A204.1 (cell line): ENCODE results near the gene KMT5C.
A peak's percentile ranks its signal among the peaks of the same experiment; 100 is the strongest.

Experiments
- FAIRE-seq: peaks from 2 replicates; lab custom pipeline; 2012; peaks lifted over from hg19 to GRCh38; lab: Jason Lieb, UNC

KMT5C gene

DNA sequence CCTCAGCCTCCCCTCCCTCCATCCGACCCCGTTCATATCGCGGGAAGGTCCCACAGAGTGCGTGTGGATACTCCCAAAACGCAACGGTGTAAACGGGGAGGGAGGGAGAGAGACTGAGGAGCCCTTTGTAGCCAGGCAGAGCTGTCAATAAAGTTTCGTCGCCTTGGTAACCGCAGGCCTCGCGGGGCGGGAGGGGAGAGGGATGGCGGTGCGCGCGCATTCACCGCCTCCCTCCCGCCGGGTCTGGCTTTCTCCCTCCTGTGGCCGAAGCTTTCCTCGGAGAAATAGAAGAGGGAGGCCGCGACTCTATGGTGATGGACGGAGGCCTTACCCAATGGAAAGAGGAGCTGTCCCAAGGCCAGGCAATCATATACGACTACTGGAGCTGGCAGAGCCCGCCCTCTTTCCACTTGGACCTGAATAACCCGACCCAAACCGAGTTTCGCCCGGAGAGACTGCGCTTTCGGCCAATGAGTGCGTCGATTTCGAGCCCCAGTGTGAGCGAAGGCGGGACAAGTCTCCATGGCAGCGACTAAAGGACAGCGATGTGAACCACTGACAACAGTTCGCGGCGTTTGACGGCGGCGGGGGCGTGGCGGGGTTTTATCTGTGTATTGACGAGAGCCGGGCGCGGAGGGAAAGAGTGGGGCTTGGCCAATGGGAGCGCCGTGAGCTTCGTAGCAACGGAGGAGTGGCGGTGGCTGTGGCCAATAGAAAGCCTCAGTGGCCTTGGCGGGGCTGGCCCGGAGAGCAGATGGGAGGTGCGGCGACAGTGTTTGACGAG lies at the start of gene KMT5C:
TSS of gene KMT5C (plus strand) at position 772 of the 784 bp plus-strand sequence. CDS start 2,061 bp downstream, outside the sequence.
- FAIRE-seq, result peak; percentile 100

DNA sequence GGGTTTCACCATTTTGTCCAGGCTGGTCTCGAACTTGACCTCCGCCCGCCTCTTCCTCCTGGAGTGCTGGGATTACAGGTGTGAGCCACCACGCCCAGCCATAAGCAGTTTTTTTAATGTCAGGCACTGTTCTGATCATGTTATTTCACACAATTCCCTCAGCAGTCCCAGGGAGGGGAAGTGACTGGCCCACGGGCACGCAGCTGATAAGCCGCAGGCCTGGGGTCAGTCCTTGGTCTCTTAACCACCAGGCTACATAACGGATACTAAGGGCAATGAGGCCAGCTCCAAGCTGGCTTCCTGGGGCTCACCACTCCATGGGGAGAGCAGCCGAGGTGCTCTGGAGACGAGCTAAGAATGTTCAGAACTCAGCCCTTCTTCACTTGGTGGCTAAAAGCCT lies 42.4 kb upstream of the KMT5C start:
- no peak for FAIRE-seq

DNA sequence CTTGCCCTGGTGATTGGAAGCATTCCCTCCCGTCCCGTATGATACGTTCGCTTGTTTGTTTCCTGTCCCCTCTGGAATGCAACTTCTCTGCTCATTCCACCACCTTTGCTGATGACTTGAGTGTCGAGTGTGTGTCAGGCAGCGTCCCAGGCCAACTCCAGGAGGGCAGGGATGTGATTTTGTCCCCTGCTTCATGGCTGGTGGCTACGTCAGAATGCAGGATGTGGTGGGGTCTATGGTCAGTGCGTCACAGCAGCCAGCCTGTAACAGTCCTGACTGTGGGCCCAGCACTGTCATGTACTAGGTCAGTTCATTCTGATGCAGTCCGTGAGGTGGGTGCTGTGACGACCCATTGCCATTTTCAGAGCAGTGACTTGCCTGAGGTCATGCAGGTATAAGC lies 39.7 kb upstream of the KMT5C start:
- no peak for FAIRE-seq

DNA sequence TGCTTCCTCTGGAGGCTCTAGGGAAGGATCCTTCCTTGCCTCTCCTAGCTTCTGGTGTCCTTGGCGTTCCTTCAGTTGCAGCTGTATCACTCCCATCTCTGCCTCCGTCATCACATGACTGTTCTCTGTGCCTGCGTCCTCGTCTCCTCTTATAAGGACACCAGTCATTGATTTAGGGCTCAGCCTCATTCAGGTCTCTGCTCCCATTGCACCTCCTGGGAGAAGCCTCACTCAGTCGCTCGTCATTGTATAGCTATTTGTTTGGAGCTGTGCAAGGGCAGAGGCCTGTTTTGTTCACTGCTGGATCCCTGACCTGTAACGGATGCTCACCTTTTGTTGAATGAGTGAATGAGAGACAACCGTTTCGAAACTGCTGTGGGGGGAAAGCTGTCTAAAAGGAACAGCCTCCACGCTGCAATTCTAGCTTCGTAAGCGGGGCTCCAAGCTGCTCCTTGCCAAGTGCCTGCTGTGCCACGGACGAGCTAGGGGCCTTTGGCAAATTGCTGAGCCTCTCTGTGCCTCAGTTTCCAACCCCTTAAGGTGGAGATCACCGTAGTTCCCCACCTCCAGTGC lies 38.7 kb upstream of the KMT5C start:
- FAIRE-seq, result no peak

DNA sequence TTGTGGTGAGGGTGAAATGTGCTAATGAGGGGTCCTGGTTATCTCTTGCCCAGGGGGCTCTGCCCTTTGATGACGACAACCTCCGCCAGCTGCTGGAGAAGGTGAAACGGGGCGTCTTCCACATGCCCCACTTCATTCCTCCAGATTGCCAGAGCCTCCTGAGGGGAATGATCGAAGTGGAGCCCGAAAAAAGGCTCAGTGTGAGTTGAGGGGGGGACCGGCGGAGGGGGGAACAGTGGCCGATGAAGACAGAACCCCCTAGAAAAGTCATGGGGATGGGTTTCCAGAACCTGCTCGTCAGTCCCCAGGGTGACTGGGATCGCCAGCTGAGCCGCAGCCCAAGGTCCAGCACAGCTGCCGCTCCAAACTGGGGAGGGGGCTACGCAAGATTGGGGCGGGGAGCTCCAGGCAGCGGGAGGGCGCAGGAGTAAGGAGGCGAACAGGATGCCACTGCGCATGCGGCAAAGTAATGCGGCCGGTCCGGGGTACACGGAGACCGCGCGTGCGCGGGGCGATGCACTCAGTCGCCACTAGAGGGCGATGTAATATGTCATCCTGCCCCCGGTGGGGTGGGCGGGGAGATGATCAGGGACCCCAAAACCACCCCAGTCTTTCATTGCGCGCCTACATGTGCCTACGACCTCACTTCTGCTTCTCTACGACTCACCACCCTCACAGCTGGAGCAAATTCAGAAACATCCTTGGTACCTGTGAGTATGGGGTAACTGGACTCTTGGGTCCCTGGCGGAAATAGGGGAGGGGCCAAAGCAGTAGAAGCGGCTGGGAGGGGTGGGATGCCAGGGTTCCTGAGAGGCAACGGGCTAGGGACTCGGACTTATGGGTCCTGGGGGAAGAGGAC lies 38.0 kb upstream of the KMT5C start:
- no peak for FAIRE-seq

DNA sequence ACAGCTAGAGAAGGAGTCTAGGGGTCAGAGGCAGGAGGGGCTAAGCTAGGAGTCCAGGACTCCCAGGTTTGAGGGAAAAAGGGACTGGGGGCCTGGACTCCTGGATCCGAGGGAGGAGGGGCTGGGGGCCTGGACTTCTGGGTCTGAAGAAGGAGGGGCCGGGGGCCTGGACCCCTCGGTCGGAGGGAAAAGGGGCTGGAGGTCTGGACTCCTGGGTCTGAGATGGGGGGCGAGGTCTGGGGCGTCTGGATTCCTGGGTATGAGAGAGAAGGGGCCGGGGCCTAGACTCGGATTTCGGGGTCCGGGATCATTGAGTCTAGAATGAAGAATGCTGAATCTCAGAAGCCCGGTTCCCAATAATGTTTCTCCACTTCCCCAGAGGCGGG lies 37.4 kb upstream of the KMT5C start:
- FAIRE-seq, result no peak

DNA sequence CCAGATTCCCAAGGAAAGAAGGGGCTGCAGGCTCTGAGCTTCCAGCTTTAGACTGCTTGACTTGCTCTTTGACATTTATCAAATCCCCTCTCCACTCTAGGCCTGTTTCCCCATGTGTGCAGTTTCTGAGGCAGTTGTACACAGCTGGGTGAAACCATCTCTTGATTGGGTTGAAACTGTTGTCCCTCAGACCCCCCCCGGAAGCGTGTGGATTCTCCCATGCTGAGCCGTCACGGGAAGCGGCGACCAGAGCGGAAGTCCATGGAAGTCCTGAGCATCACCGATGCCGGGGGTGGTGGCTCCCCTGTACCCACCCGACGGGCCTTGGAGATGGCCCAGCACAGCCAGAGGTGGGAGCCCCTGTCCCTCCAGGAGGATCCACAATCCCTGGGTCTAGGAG lies 36.2 kb upstream of the KMT5C start:
- no peak for FAIRE-seq

DNA sequence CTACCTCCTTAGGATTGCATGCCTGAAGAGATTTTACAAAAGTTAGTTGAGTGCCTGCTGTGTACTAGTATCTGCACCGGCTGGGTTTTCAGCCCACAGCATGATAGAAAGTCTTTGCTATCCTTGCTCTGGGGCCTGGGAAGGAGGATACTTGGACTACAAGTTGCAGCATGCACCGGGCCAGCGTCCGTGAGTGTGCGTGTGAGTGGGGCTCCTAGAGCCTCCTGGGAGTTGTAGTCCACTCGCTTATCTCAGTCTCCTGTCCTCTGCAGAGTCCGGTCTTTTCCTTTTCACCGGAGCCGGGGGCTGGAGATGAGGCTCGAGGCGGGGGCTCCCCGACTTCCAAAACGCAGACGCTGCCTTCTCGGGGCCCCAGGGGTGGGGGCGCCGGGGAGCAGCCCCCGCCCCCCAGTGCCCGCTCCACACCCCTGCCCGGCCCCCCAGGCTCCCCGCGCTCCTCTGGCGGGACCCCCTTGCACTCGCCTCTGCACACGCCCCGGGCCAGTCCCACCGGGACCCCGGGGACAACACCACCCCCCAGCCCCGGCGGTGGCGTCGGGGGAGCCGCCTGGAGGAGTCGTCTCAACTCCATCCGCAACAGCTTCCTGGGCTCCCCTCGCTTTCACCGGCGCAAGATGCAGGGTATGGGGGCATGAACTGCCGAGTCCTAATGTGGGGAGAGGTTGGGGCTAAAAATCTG lies 35.2 kb upstream of the KMT5C start:
- no peak for FAIRE-seq

DNA sequence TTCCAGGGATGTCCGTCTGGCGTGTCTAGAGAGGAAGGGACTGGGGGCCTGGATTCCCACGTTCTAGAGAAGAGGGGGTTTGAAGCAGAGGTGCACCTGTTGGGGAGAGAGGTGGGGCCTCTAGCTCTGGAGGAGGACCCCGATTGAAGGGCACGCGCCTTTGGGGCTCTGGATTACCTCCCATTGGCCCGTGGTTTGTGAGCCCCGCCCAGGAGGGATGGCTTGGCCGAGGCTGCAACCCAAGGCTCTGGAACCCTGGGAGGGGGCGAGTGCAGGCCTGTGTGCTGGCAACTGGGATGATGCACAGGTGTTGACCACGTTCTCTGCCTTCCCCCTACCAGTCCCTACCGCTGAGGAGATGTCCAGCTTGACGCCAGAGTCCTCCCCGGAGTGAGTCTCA lies 34.7 kb upstream of the KMT5C start:
- FAIRE-seq, result no peak

DNA sequence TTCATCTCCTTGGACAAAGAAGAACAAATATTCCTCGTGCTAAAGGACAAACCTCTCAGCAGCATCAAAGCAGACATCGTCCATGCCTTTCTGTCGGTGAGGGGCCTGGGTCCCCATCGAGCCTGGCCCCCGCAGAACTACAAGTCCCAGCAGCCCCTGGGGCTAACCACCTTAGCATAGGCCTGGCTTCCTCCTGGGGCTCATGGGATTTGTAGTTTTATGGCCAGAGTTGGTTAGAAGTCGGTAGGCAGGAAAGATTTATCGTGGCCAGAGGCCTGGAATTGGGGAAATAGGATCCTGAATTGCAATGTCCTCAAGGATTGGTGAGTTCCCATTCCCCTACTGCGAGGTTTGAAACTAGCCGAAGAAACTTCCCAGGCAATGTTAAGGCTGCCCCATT lies 34.2 kb upstream of the KMT5C start:
- no peak for FAIRE-seq

DNA sequence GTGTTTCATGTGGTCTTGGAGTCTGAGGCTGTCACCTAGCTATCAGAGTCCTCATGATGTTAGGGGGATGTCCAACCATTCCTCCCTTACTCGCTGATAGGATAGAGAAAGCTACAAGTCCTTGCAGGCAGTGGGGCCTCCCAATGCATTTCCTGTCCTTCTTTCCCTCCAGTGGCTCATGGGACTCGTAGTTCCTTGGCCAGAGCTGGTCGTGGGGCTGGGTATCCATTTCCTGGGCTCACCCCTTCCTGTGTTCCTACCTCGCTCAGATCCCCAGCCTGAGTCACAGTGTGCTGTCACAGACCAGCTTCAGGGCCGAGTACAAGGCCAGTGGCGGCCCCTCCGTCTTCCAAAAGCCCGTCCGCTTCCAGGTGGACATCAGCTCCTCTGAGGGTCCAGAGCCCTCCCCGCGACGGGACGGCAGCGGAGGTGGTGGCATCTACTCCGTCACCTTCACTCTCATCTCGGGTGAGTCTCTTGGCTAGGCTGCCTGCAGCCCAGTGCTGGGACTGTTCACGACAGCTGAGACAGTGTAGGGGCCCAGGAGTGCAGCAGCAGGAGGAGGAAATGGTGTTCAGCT lies 33.6 kb upstream of the KMT5C start:
- no peak for FAIRE-seq

DNA sequence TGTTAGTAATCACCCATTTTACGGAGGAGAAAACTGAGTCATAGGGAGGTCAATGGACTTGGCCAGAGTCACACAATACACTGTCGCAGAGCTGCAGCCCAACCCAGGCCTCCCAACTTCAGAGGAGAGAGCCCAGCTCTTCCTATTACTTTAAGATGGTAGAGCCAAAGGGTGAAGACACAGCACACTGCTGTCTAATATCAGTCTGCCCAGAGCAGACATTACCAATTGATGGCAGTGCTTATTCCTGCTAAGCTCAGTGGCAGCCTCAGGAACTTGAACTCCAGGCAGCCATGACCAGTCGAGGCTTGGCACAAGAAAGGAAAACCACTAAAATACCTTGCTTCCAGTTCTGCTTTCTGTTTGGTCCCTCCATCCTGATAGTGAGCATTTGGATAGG lies 33.0 kb upstream of the KMT5C start:
- FAIRE-seq, result no peak

DNA sequence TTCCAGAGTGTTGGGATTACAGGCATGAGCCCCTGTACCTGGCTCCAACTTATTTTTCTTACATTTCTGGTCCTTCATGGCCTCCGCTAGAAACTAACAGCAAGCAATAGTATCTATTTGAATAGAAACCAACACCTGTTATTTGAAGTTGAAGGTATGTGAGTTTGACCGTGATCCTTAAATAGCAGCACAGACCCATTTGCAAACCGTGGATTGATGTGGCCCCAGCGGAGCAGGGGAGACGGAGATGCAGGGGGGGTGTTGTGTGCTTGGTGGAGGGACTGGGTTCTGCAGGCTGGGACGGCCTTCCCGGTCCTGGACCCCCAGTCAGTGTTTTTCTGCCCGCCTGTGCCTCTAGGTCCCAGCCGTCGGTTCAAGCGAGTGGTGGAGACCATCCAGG lies 31.4 kb upstream of the KMT5C start:
- no peak for FAIRE-seq

DNA sequence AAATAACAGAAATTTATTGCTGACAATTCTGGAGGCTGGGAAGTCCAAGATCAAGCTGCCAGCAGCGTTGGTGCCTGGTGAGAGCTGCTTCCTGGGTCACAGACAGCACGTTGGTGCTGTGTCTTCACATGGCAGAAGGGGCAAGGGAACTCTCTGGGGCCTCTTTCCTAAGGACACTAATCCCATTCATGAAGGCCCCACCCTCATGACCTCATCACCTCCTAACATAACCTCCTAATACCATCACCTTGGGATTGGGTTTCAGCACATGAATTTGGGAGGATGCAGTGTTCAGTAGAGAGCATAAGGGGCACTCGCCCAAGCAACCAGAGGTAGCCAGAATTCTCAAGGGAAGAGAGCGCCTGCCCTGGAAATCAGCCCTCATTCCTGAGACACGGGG lies 30.2 kb upstream of the KMT5C start:
- FAIRE-seq, result no peak

DNA sequence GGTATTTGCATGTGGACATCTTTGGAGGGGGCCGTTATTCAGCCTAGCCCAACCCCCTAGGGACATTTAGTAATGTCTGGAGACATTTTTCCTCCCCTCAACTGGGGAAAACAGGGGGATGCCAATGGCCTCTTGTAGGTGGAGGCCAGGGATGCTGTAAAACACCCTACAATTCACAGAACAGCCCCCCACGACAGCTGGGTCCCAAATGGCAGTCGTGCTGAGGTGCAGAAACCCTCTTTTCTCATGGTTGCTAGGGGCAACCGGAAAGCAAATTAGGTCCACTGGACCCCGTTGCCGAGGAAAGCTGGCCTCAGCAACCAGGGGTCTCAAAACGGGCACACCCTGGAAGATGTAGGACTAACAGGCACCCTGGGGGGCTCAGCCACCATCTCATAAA lies 29.2 kb upstream of the KMT5C start:
- no peak for FAIRE-seq

DNA sequence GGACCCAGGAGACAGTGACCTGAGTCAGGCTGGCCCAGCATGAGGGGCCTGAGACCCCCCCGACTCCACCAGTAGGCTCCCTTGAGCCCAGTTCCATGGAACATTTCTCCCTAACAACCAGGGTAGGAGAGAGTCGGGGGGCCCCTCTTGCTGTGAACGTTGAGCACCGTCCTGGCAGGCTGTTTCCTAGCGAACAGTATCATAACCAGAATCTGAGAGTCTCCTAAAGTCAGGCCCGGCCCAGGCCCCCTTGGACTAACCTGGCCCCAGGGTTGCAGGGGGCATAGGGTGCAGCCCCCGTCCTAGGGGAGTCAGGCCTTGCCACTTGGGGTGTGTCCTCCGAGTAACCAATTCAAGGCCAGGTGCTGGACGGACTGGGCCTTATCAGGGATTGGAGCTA lies 28.3 kb upstream of the KMT5C start:
- no peak for FAIRE-seq

DNA sequence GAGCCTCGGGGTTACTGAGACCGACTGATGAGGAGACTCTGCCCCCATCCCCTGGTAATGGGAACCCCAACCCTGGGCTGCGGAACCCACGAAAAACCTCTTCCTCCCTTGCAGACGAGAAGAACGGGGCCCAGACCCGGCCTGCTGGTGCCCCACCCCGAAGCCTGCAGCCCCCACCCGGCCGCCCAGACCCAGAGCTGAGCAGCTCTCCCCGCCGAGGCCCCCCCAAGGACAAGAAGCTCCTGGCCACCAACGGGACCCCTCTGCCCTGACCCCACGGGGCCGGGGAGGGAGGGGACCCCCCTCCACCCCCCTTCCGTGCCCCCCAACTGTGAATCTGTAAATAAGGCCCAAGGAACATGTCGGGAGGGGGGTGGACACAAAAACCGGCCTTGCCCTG lies 27.9 kb upstream of the KMT5C start:
- FAIRE-seq, result no peak

DNA sequence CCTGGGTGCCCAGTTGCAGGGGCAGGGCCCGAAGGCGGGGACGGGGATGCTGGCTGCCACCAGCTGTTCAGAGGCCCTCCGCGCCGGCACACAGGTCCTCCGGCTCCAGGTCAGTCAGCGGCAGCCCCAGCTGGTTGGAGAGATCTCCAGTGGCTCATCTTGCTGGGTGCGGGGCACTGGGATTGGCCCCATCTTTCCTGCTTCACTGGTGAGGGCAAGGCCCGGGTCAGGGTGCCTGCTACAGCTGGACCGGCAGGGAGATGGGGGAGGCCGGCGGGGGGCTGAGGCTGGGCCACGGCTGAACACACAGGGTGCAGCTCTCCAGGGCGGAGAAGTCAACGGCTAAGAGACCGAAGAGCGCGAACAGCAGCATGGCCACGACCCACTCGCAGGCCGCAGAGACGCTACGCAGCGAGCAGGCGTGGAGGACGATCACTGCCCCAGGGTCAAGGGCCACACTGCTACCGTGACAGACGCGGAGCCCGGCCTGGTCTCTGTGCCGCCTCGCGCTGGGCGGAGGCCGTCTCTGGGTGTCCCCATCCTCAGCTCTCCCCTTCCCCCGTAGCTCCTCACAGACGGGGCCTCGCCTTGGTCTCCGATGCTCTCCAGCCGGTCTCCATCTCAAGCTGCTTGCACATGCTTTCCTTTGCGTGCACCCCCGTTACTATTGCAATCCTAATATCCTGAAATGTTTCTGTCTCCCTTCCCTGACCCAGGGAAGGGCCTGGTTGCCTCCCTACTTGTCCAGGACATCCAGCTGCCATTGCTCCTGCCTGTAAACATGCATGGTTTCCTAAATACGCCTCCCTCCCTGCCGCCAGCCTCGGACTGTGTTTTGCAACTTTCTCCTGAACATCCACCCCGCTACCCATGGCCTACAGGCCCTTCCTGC lies 26.8 kb upstream of the KMT5C start:
- FAIRE-seq, result no peak

DNA sequence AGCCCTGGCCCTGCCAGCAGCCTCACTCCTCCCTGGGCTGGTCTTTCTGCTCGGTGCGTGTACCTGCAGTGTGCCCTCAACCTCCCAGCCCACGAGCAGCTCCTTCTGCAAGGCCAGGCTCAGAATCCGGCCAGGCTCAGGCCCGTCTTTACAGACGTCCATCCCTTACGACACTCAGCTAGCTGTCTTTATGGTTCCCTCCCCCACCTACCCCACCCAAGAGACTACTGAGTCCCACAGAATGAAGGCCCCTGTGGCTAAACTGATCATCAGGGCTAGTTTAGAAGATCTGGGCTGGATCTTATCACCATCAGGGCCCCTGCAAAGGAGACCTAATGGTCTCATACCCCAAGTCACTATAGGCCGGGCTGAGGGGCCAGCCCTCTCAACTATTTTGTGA lies 25.3 kb upstream of the KMT5C start:
- no peak for FAIRE-seq

DNA sequence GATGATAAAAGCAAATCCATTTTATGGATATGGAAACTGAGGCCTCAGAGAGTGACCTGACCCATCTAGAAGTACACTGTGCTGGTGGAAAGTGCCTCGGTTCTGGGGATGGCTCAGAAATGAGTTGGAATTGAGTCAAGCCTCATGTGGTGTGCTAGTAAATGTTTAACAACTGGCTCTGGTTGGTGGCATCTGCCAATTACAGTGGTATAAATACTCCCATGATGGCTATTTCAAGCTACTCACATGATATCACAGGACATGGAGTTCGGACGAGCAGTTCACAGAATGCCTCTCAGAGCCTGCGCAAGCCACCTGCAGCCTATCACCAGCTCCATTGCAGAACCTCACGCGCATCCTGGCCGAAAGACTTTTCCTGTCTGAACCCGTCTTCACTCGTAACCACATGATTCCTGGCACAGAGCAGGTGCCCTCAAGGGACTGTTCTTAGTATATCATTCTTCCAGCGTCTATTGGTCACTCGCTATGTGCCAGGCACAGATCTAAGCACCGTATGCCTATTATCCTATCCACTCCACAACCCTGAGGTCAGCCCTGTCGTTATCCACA lies 23.6 kb upstream of the KMT5C start:
- FAIRE-seq, result no peak

DNA sequence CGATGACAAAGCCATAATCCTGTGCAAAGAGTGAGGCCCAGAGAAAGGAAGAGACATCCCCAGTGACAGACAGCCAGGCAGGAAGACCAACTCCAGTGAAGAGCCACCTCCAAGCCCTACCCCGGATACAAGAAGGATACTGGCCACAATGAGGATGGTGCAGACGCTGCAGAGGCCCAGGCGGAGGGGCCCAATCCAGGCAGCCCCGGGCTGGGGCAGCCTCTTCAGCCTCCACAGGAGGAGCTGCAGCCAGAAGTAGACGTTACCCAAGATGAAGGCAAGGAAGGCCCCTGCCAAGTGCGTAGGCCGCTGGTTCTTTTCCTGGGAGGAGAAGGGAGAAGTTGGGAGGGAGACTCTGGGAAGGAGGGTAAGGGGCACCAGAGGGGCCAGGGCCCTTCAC lies 23.0 kb upstream of the KMT5C start:
- no peak for FAIRE-seq
